ENCODE measurements around the gene RXRA. TPM values are rescaled to one million over a fixed set of nuclear protein-coding genes. Genes with fewer than 3 reads are reported as not detected.

Gene RXRA
- polyA plus RNA-seq, 1 donor from 2014 or later = 2.7 TPM

- Histone ChIP-seq H3K9me2 (ENCODE audit: insufficient read depth, low read length) (no peaks in the 10 kb centered on the region), H2AFZ (ENCODE audit: low read depth, low read length) (no peak overlapping the region), H3K27ac (ENCODE audit: low read length) (no peak overlapping the region), H3K9ac (ENCODE audit: low read length) (no peak overlapping the region), H3K27me3 (ENCODE audit: insufficient read depth, low read depth, low read length) (no peaks in the 10 kb centered on the region), H4K20me1 (ENCODE audit: insufficient read depth) (no peaks in the 10 kb centered on the region), H3K9me3 (ENCODE audit: low read length) (no peaks in the 10 kb centered on the region), H3K4me3 (ENCODE audit: low read length) (no peak overlapping the region), H3K79me2 (replicated peaks; ENCODE audit: insufficient read depth, low read length) (no peaks in the 10 kb centered on the region), H3K36me3 (ENCODE audit: insufficient read depth, low read length) (no peaks in the 10 kb centered on the region), H3K4me2 (ENCODE audit: low read length) (no peak overlapping the region), H3F3A (ENCODE audit: insufficient read depth, low read length, poor library complexity, severe bottlenecking) (no peaks in the 10 kb centered on the region)
- TF ChIP-seq, protein P1, sequence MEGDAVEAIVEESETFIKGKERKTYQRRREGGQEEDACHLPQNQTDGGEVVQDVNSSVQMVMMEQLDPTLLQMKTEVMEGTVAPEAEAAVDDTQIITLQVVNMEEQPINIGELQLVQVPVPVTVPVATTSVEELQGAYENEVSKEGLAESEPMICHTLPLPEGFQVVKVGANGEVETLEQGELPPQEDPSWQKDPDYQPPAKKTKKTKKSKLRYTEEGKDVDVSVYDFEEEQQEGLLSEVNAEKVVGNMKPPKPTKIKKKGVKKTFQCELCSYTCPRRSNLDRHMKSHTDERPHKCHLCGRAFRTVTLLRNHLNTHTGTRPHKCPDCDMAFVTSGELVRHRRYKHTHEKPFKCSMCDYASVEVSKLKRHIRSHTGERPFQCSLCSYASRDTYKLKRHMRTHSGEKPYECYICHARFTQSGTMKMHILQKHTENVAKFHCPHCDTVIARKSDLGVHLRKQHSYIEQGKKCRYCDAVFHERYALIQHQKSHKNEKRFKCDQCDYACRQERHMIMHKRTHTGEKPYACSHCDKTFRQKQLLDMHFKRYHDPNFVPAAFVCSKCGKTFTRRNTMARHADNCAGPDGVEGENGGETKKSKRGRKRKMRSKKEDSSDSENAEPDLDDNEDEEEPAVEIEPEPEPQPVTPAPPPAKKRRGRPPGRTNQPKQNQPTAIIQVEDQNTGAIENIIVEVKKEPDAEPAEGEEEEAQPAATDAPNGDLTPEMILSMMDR (IDR thresholded peaks at IDR 0.05; ENCODE audit: poor library complexity, severe bottlenecking) = no peak
- TF ChIP-seq EP300 (conservative IDR thresholded peaks at IDR 0.05; ENCODE audit: poor library complexity, severe bottlenecking) (no peak), TAF1 (IDR thresholded peaks at IDR 0.05; ENCODE audit: low read depth) (no peak), EZH2 (IDR thresholded peaks at IDR 0.05; ENCODE audit: borderline replicate concordance, insufficient read depth, low read length, poor library complexity, severe bottlenecking) (no peak), RAD21 (conservative IDR thresholded peaks at IDR 0.05) (no peak), MXI1 (conservative IDR thresholded peaks at IDR 0.05; ENCODE audit: poor library complexity, severe bottlenecking) (no peak), POLR2AphosphoS5 (IDR thresholded peaks at IDR 0.05) (no peak), SMC3 (conservative IDR thresholded peaks at IDR 0.05; ENCODE audit: poor library complexity) (no peak)
- TF ChIP-seq, protein P2, sequence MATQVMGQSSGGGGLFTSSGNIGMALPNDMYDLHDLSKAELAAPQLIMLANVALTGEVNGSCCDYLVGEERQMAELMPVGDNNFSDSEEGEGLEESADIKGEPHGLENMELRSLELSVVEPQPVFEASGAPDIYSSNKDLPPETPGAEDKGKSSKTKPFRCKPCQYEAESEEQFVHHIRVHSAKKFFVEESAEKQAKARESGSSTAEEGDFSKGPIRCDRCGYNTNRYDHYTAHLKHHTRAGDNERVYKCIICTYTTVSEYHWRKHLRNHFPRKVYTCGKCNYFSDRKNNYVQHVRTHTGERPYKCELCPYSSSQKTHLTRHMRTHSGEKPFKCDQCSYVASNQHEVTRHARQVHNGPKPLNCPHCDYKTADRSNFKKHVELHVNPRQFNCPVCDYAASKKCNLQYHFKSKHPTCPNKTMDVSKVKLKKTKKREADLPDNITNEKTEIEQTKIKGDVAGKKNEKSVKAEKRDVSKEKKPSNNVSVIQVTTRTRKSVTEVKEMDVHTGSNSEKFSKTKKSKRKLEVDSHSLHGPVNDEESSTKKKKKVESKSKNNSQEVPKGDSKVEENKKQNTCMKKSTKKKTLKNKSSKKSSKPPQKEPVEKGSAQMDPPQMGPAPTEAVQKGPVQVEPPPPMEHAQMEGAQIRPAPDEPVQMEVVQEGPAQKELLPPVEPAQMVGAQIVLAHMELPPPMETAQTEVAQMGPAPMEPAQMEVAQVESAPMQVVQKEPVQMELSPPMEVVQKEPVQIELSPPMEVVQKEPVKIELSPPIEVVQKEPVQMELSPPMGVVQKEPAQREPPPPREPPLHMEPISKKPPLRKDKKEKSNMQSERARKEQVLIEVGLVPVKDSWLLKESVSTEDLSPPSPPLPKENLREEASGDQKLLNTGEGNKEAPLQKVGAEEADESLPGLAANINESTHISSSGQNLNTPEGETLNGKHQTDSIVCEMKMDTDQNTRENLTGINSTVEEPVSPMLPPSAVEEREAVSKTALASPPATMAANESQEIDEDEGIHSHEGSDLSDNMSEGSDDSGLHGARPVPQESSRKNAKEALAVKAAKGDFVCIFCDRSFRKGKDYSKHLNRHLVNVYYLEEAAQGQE (IDR thresholded peaks at IDR 0.05; ENCODE audit: borderline replicate concordance) = no peak
Observed at GRCh38 chr9:134364391-134365114, 38.3 kb downstream of the RXRA start.

DNA sequence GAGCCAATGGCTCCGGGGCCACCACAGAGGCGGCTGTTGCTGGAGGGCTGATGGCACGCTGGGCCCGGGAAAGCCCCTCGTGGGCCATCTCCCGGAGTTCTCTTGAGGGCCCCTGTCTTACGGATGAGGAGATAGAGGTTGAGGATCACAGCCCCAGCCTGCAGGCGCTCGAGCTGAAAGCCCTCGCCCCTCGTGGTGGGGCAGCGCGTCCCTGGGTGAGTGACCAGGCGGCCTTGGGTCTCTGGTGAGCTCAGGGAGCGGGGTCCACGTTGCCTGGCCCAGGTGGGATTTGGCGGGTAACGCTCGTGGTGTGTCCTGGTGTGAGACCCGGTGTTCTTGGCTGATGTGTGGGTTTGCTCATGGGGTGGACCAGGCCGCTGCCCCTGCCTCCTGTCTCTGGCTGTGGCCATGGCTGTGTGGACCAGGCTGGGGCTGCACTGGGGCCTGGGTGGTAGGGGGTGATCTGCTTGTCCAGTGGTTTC is 38.9 kb downstream of the RXRA start:
- Histone ChIP-seq H4K20me1 (ENCODE audit: insufficient read depth) (no peaks in the 10 kb centered on the region), H3K4me3 (ENCODE audit: low read length) (no peak overlapping the region), H3K36me3 (ENCODE audit: insufficient read depth, low read length) (no peaks in the 10 kb centered on the region), H3K27ac (ENCODE audit: low read length) (no peak overlapping the region), H3K79me2 (replicated peaks; ENCODE audit: insufficient read depth, low read length) (no peaks in the 10 kb centered on the region), H3K4me2 (ENCODE audit: low read length) (no peak overlapping the region), H3K9me2 (ENCODE audit: insufficient read depth, low read length) (no peaks in the 10 kb centered on the region), H2AFZ (ENCODE audit: low read depth, low read length) (no peak overlapping the region), H3K27me3 (ENCODE audit: insufficient read depth, low read depth, low read length) (no peaks in the 10 kb centered on the region), H3K9ac (ENCODE audit: low read length) (no peak overlapping the region), H3K9me3 (ENCODE audit: low read length) (no peaks in the 10 kb centered on the region), H3F3A (ENCODE audit: insufficient read depth, low read length, poor library complexity, severe bottlenecking) (no peaks in the 10 kb centered on the region)
- TF ChIP-seq MXI1 (conservative IDR thresholded peaks at IDR 0.05; ENCODE audit: poor library complexity, severe bottlenecking) (no peak), POLR2AphosphoS5 (IDR thresholded peaks at IDR 0.05) (no peak), SMC3 (conservative IDR thresholded peaks at IDR 0.05; ENCODE audit: poor library complexity) (no peak)
- TF ChIP-seq, protein P1 (IDR thresholded peaks at IDR 0.05; ENCODE audit: poor library complexity, severe bottlenecking) = no peak
- TF ChIP-seq, protein P2 (IDR thresholded peaks at IDR 0.05; ENCODE audit: borderline replicate concordance) = no peak
